Amygdala (tissue), 56 donors: ENCODE data around the gene LCE3A.
"Not testable (repeated sequence)": the region's sequence is repeated elsewhere in the genome, so short reads cannot be mapped to it uniquely, and the experiment has no call there.

Source experiments
- DNase-seq, 56 donors: peaks; one replicate each; lab custom pipeline; 2025; lab: John Stamatoyannopoulos, UW

The LCE3A gene

GRCh38 chr1:152622803-152623202 lies at the start of gene LCE3A:
Gene LCE3A (minus strand): TSS chr1:152623103. CDS start chr1:152623103, 0 bp downstream.
- no peak for DNase-seq

- DNase-seq: no peak
Measured at GRCh38 chr1:152667648-152668047, 44.7 kb upstream of the LCE3A start.

- DNase-seq: not testable (repeated sequence)
Measured at GRCh38 chr1:152666171-152666570, 43.3 kb upstream of the LCE3A start.

GRCh38 chr1:152663098-152663497 lies 40.2 kb upstream of the LCE3A start, which contains the start of gene LCE2D:
Gene LCE2D (plus strand): TSS chr1:152663380. CDS start chr1:152664106, 726 bp downstream.
- DNase-seq: no peak

- no peak for DNase-seq
Measured at GRCh38 chr1:152658649-152659048, 35.7 kb upstream of the LCE3A start.

- DNase-seq: no peak
Measured at GRCh38 chr1:152657677-152658076, 34.8 kb upstream of the LCE3A start.

- no peak for DNase-seq
Measured at GRCh38 chr1:152656459-152656858, 33.6 kb upstream of the LCE3A start.

- DNase-seq: peak in 29 of 56 donors; percentile 0 to 71 (median 6)
Measured at GRCh38 chr1:152654110-152654509, 31.2 kb upstream of the LCE3A start.

- DNase-seq: no peak
Measured at GRCh38 chr1:152646656-152647055, 23.8 kb upstream of the LCE3A start.

- no peak for DNase-seq
Measured at GRCh38 chr1:152645146-152645545, 22.2 kb upstream of the LCE3A start.

GRCh38 chr1:152643945-152644344 lies 21.0 kb upstream of the LCE3A start:
- no peak for DNase-seq

GRCh38 chr1:152640351-152640750 lies 17.4 kb upstream of the LCE3A start:
- DNase-seq: no peak

GRCh38 chr1:152630596-152630995 lies 7.7 kb upstream of the LCE3A start:
- no peak for DNase-seq

- no peak for DNase-seq
Measured at GRCh38 chr1:152626744-152627143, 3.8 kb upstream of the LCE3A start.

- DNase-seq: no peak
Measured at GRCh38 chr1:152623203-152623844, 421 bp upstream of the LCE3A start.

- no peak for DNase-seq
Measured at GRCh38 chr1:152621993-152622392, 910 bp downstream of the LCE3A start.

GRCh38 chr1:152613511-152613910 lies 9.4 kb downstream of the LCE3A start, which contains the start of gene LCE3B:
Gene LCE3B (plus strand): TSS chr1:152613811. CDS start chr1:152613811, 0 bp downstream.
- no peak for DNase-seq

GRCh38 chr1:152599934-152600333 lies 23.0 kb downstream of the LCE3A start, which contains the start of gene LCE3C:
Gene LCE3C (plus strand): TSS chr1:152600234. CDS start chr1:152600732, 498 bp downstream.
- DNase-seq: no peak

GRCh38 chr1:152596986-152597385 lies 25.9 kb downstream of the LCE3A start:
- no peak for DNase-seq

- DNase-seq: no peak
Measured at GRCh38 chr1:152585586-152585985, 37.3 kb downstream of the LCE3A start.

GRCh38 chr1:152582647-152583046 lies 40.3 kb downstream of the LCE3A start:
- no peak for DNase-seq

GRCh38 chr1:152580433-152580832 lies 42.5 kb downstream of the LCE3A start, which contains the start of gene LCE3D:
Gene LCE3D (minus strand): TSS chr1:152580516. CDS start chr1:152579936, 580 bp downstream.
- no peak for DNase-seq
